ENCODE data around the gene UNC50. TPM values are rescaled to one million over a fixed set of nuclear protein-coding genes. Genes with fewer than 3 reads are reported as not detected.
A peak's percentile ranks its signal among the peaks of the same experiment; 100 is the strongest.

The UNC50 gene
- total RNA-seq, 1 donor from 2014 or later: 45.7 TPM

DNA sequence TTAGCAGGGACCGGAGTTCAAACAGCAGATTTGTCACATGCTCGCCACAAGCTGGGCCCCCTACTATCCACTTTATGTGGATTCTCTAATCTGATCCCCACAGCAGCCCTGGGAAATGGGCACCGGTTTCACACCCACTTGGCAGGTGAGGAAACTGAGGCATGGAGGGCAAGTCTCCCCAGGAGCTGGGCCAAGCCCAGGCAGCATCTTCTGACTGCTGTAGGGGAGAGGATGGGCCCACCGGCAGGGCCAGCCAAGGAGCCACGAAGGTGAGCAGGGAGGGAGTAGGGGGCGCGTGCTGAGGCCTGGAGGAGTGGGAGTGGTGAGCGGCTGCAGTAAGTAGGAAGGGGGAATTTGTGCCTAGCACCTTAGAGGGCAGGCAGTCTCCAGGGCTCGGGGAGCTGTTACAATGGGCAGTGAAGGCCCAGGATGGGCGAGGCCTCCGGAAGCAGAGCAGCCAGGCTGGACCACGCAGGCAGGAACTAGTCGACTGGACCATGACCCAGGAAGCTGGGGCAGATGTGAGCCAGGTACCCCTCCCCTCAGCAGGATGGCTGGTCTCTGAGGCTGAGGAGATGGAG is 37.2 kb upstream of the UNC50 start:
- Mint-ChIP-seq H3K4me1 (ENCODE audit: unreplicated experiment) (no peaks in the 10 kb centered on the region), H3K27me3 (ENCODE audit: unreplicated experiment) (no peaks in the 10 kb centered on the region), H3K36me3 (ENCODE audit: unreplicated experiment) (peaks cover 19% of the 10 kb centered on the region), H3K27ac (ENCODE audit: unreplicated experiment) (no peak overlapping the region), H3K4me3 (ENCODE audit: unreplicated experiment) (no peak overlapping the region), H3K9me3 (ENCODE audit: unreplicated experiment) (no peaks in the 10 kb centered on the region)
- DNase-seq (ENCODE audit: extremely low spot score, unreplicated experiment): no peak
- TF ChIP-seq CTCF (IDR thresholded peaks at IDR 0.05): no peak

GRCh38 chr2:98571796-98572195 is 36.6 kb upstream of the UNC50 start:
- H3K36me3 Mint-ChIP-seq (ENCODE audit: unreplicated experiment): peaks cover 18% of the 10 kb centered on the region
- H3K4me1 Mint-ChIP-seq (ENCODE audit: unreplicated experiment): no peaks in the 10 kb centered on the region
- H3K9me3 Mint-ChIP-seq (ENCODE audit: unreplicated experiment): no peaks in the 10 kb centered on the region
- no peak overlapping the region for H3K27ac Mint-ChIP-seq (ENCODE audit: unreplicated experiment)
- no peak for TF ChIP-seq CTCF (IDR thresholded peaks at IDR 0.05)
- no peak for DNase-seq (ENCODE audit: extremely low spot score, unreplicated experiment)
- no peak overlapping the region for H3K4me3 Mint-ChIP-seq (ENCODE audit: unreplicated experiment)
- no peaks in the 10 kb centered on the region for H3K27me3 Mint-ChIP-seq (ENCODE audit: unreplicated experiment)

- Mint-ChIP-seq H3K4me3 (ENCODE audit: unreplicated experiment) (no peak overlapping the region), H3K27me3 (ENCODE audit: unreplicated experiment) (no peaks in the 10 kb centered on the region), H3K4me1 (ENCODE audit: unreplicated experiment) (no peaks in the 10 kb centered on the region), H3K9me3 (ENCODE audit: unreplicated experiment) (no peaks in the 10 kb centered on the region), H3K36me3 (ENCODE audit: unreplicated experiment) (peaks cover 16% of the 10 kb centered on the region), H3K27ac (ENCODE audit: unreplicated experiment) (no peak overlapping the region)
- TF ChIP-seq CTCF (IDR thresholded peaks at IDR 0.05): no peak
- DNase-seq (ENCODE audit: extremely low spot score, unreplicated experiment): no peak
These were observed 36.2 kb upstream of the UNC50 start for GRCh38 chr2:98572211-98572610.

- Mint-ChIP-seq H3K36me3 (ENCODE audit: unreplicated experiment) (peaks cover 18% of the 10 kb centered on the region), H3K27ac (ENCODE audit: unreplicated experiment) (no peak overlapping the region), H3K27me3 (ENCODE audit: unreplicated experiment) (no peaks in the 10 kb centered on the region), H3K4me1 (ENCODE audit: unreplicated experiment) (no peaks in the 10 kb centered on the region), H3K4me3 (ENCODE audit: unreplicated experiment) (no peak overlapping the region), H3K9me3 (ENCODE audit: unreplicated experiment) (no peaks in the 10 kb centered on the region)
- no peak for TF ChIP-seq CTCF (IDR thresholded peaks at IDR 0.05)
- no peak for DNase-seq (ENCODE audit: extremely low spot score, unreplicated experiment)
These were observed 35.7 kb upstream of the UNC50 start for GRCh38 chr2:98572676-98573075.

DNA sequence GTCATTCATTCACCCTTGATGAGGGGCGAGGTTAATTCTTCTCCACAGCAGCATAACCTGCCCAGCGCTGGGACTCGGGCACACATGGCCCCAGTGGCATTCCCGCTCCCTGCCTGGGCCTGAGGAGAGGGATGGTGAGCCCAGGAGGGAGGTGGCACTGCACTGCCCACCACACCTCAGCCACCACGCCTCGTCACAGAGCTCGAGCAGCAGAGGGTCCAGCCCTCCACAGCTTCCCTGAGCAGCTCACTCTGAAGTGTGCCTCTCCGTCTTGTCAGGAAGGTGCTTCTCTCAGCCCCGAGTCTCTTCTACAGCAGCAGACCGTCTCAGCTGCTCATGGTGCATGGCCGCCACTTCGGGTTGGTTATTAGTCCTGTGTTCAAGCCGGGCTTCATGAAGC is 35.0 kb upstream of the UNC50 start:
- Mint-ChIP-seq H3K4me3 (ENCODE audit: unreplicated experiment) (no peak overlapping the region), H3K36me3 (ENCODE audit: unreplicated experiment) (peaks cover 18% of the 10 kb centered on the region), H3K27ac (ENCODE audit: unreplicated experiment) (no peak overlapping the region), H3K9me3 (ENCODE audit: unreplicated experiment) (no peaks in the 10 kb centered on the region), H3K27me3 (ENCODE audit: unreplicated experiment) (no peaks in the 10 kb centered on the region), H3K4me1 (ENCODE audit: unreplicated experiment) (no peaks in the 10 kb centered on the region)
- peak; percentile 56 for DNase-seq (ENCODE audit: extremely low spot score, unreplicated experiment)
- no peak for TF ChIP-seq CTCF (IDR thresholded peaks at IDR 0.05)

All from osteocyte (in vitro differentiated cells).